Uterus (tissue), 2 donors: ENCODE results near the gene DDX47.

Source experiments
- CTCF ChIP-seq, 4 experiments: fragments of 200-600 bp in 2 of 4; fragments of 450-650 bp in 2 of 4; sonication (generic) in 2 of 4; IDR thresholded peaks; one replicate each; pipeline ENCODE4 v1.5.1; 2016 to 2019; ENCODE audit warnings: antibody characterized with exemption in 4 of 4, mild to moderate bottlenecking in 2 of 4, moderate library complexity in 1 of 4
- POLR2A ChIP-seq, 2 donors: fragments of 450-650 bp; IDR thresholded peaks; one replicate each; pipeline ENCODE4 v1.6.1; 2016; ENCODE audit warnings: antibody characterized with exemption in 2 of 2, mild to moderate bottlenecking in 1 of 2, moderate library complexity in 1 of 2

DNA sequence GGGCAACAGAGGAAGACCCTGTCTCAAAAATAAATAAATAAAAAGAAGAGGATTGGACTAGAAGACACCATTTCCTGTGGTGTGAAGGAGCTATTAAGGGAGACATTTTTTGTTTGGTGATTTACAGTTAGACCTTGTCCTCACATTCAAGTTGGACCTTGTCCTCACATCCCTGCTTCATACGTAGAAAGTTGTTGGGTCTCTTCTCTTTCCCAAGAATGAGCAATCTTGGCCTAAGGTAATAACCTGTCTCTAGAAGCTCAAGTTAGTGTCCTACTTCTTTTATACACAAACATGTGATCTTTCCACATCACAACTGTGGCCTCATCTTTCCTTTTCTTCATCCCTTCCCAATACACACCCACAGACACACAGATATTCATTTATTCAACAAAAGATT is 14.7 kb upstream of the DDX47 start:
- TF ChIP-seq CTCF (IDR thresholded peaks at IDR 0.05) (no peak), POLR2A (IDR thresholded peaks at IDR 0.05) (no peak)
